Caco-2 (cell line): ENCODE measurements around the gene SIRT6. TPM values are rescaled to one million over a fixed set of nuclear protein-coding genes. Genes with fewer than 3 reads are reported as not detected.

Experiments used
- BruUV-seq: library from RNA; stranded (reverse); fragments of 400-500 nt; replicated peaks from 2 replicates; lab custom pipeline; 2021; lab: Mats Ljungman, UMichigan
- CTCF ChIA-PET: fragments of 300-600 bp; sonication (Branson Sonifier 250); formaldehyde crosslinking; loops from one replicate; lab custom pipeline; 2022; ENCODE audit warnings: antibody characterized with exemption; lab: Charles Lee
- POLR2A ChIA-PET: fragments of 300-600 bp; sonication (Branson Sonifier 250); formaldehyde crosslinking; loops from one replicate; lab custom pipeline; 2022; ENCODE audit warnings: antibody characterized with exemption; lab: Charles Lee
- DNase-seq, 2 experiments: peaks; one replicate each; pipeline versions ENCODE4 v3.0.0 to v3.0.0-alpha.2; 2020 to 2022
- H3K27me3 ChIP-seq: replicated peaks from 2 replicates; pipeline ENCODE4 v1.6.0; 2011; ENCODE audit warnings: low read length; ENCODE audit not compliant: control insufficient read depth, insufficient read depth
- H3K36me3 ChIP-seq: 2 replicates; pipeline ENCODE4 v1.5.1; 2011; ENCODE audit warnings: low read length; ENCODE audit not compliant: control insufficient read depth, insufficient read depth
- H3K4me1 ChIP-seq: fragments of 250-450 bp; sonication (Bioruptor Pico); 2 replicates; pipeline ENCODE4 v1.5.1; 2020; ENCODE audit warnings: mild to moderate bottlenecking
- H3K4me3 ChIP-seq: 2 replicates; pipeline ENCODE4 v1.5.1; 2011; ENCODE audit warnings: low read depth, mild to moderate bottlenecking, control low read depth, low read length
- H3K9me3 ChIP-seq: fragments of 250-450 bp; sonication (Bioruptor Pico); 2 replicates; pipeline ENCODE4 v1.5.1; 2020; ENCODE audit warnings: mild to moderate bottlenecking, moderate library complexity
- H3K27ac Mint-ChIP-seq: one replicate; pipeline ENCODE4 v1.8.0; 2022; ENCODE audit warnings: mixed read lengths; ENCODE audit not compliant: unreplicated experiment
- H3K27me3 Mint-ChIP-seq: one replicate; pipeline ENCODE4 v1.8.0; 2022; ENCODE audit warnings: mixed read lengths; ENCODE audit not compliant: insufficient read depth, unreplicated experiment
- H3K36me3 Mint-ChIP-seq: one replicate; pipeline ENCODE4 v1.8.0; 2022; ENCODE audit warnings: mild to moderate bottlenecking, mixed read lengths; ENCODE audit not compliant: insufficient read depth, unreplicated experiment
- H3K4me1 Mint-ChIP-seq: one replicate; pipeline ENCODE4 v1.8.0; 2022; ENCODE audit warnings: low read depth, mixed read lengths; ENCODE audit not compliant: unreplicated experiment
- H3K4me3 Mint-ChIP-seq: one replicate; pipeline ENCODE4 v1.8.0; 2022; ENCODE audit warnings: mild to moderate bottlenecking, moderate library complexity, mixed read lengths; ENCODE audit not compliant: unreplicated experiment
- H3K9me3 Mint-ChIP-seq: one replicate; pipeline ENCODE4 v1.8.0; 2022; ENCODE audit warnings: mixed read lengths; ENCODE audit not compliant: unreplicated experiment
- intact Hi-C: fragments of 100-400 bp; cut with micrococcal nuclease; formaldehyde crosslinking; loops from one replicate; pipeline ENCODE4 v1.10.0; 2022; ENCODE audit not compliant: unreplicated experiment
- total RNA-seq: library from RNA; stranded (reverse); gene quantifications from 2 replicates; pipeline ENCODE4 v1.2.3, GENCODE V29; 2022
- TF ChIP-seq, protein P1 (sequence below), 2 experiments: fragments of 200-600 bp in 1 of 2; IDR thresholded peaks; 1 replicate in 1 of 2; 2 replicates in 1 of 2; pipeline versions ENCODE4 v1.5.1 to v1.8.0; 2011 to 2022; ENCODE audit warnings: antibody characterized with exemption in 1 of 2, control low read depth in 1 of 2, inconsistent platforms in 1 of 2, low read depth in 1 of 2, low read length in 1 of 2, mild to moderate bottlenecking in 1 of 2, moderate library complexity in 1 of 2; ENCODE audit not compliant: insufficient read depth in 1 of 2, severe bottlenecking in 1 of 2, unreplicated experiment in 1 of 2

The SIRT6 gene
- total RNA-seq, 1 experiment from 2014 or later = 18.2 TPM

DNA sequence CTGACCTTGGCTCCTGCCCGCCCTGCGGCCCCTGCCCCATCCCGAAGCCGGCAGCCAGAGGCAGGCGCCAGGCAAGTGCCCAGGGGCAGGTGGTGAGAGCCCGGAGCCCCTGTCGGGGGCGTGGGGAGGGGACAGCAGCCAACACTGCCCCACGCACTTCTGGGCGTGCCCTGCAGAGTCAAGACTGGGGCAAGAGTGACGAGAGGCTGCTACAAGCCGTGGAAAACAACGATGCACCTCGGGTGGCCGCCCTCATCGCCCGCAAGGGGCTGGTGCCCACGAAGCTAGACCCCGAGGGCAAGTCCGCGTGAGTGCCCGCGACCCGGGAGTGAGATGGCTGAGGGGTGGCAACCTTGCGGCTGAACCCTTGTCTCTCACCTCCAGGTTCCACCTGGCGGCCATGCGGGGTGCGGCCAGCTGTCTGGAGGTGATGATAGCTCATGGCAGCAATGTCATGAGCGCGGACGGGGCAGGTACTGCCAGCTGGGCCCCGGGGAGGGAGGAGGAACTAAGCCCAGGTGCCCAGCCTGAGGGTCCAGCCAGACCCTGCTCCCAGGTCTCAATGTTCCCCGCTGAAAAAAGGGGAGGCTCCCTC is 17.4 kb upstream of the SIRT6 start:
- TF ChIP-seq, protein P1, sequence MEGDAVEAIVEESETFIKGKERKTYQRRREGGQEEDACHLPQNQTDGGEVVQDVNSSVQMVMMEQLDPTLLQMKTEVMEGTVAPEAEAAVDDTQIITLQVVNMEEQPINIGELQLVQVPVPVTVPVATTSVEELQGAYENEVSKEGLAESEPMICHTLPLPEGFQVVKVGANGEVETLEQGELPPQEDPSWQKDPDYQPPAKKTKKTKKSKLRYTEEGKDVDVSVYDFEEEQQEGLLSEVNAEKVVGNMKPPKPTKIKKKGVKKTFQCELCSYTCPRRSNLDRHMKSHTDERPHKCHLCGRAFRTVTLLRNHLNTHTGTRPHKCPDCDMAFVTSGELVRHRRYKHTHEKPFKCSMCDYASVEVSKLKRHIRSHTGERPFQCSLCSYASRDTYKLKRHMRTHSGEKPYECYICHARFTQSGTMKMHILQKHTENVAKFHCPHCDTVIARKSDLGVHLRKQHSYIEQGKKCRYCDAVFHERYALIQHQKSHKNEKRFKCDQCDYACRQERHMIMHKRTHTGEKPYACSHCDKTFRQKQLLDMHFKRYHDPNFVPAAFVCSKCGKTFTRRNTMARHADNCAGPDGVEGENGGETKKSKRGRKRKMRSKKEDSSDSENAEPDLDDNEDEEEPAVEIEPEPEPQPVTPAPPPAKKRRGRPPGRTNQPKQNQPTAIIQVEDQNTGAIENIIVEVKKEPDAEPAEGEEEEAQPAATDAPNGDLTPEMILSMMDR (IDR thresholded peaks at IDR 0.05; ENCODE audit: insufficient read depth in 1 of 2, low read depth in 1 of 2, low read length in 1 of 2, severe bottlenecking in 1 of 2, unreplicated experiment in 1 of 2) = peak; percentile 45 to 68
- Mint-ChIP-seq H3K27me3 (peaks cover 29% of the 10 kb centered on the region), H3K36me3 (peaks cover 12% of the 10 kb centered on the region), H3K27ac (no peak overlapping the region), H3K4me3 (no peak overlapping the region), H3K4me1 (peaks cover 11% of the 10 kb centered on the region), H3K9me3 (peaks cover 22% of the 10 kb centered on the region)
- Histone ChIP-seq H3K27me3 (peaks cover 2% of the 10 kb centered on the region; the same call in 1 of the 2 replicates), H3K4me1 (no peaks in the 10 kb centered on the region), H3K4me3 (no peak overlapping the region), H3K9me3 (no peaks in the 10 kb centered on the region), H3K36me3 (no peaks in the 10 kb centered on the region)
- ChIA-PET POLR2A (interaction anchor here (0.6 kb wide), 1 partner anchor 144 kb away, joined by 3 read pairs; the partner anchor contains the start of gene MPND), CTCF (interaction anchor here (0.6 to 1.0 kb wide), 3 partner anchors 18 to 229 kb away, joined by 3 to 5 read pairs (median 3); partner anchors contain the start of gene DAPK3)
- peak; percentile 55 to 63 for DNase-seq
- BruUV-seq = no TSS peak
- intact Hi-C loops = no loop called here

DNA sequence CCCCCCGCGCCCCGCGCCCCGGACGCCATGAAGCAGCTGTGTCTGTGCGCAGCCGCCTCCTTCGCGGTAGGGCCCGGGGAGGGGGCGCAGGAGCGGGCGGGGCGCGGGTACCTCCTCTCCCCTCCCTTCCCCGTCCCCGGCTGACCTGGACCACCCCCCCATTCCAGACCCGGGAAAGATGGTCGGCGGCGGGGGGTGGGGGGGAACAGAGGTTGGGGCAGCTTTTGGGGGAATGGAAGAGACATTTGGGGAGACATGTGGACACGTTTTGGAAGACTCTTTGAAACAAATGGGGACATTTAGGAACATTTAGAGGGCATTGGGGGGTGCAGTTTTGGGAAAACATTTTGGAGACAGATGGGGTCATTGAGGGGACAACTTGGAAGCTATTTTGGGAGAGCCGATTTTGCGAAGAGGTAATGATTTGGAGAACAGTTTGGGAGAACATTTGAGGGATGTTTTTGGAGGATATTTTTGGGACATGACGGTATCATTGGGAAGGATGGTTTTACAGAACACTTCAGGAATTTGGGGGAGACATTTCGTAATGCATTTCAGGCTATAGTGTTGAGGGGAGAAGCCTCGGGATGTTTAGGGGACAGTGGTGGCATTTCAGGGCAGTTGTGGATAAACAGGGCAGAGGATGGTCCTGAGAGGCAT is 16.2 kb upstream of the SIRT6 start:
- Mint-ChIP-seq H3K36me3 (peaks cover 12% of the 10 kb centered on the region), H3K4me1 (peaks cover 11% of the 10 kb centered on the region), H3K9me3 (peaks cover 22% of the 10 kb centered on the region), H3K4me3 (peak overlapping the region; percentile 10), H3K27ac (no peak overlapping the region), H3K27me3 (peaks cover 29% of the 10 kb centered on the region)
- DNase-seq = no peak
- Histone ChIP-seq H3K4me1 (no peaks in the 10 kb centered on the region), H3K36me3 (no peaks in the 10 kb centered on the region), H3K27me3 (peaks cover 2% of the 10 kb centered on the region; the same call in 1 of the 2 replicates), H3K9me3 (no peaks in the 10 kb centered on the region), H3K4me3 (peak overlapping the region; percentile 22; the same call in 1 of the 2 replicates)
- CTCF ChIA-PET = interaction anchor here (0.6 kb wide), 1 partner anchor 31 kb away, joined by 3 read pairs; no protein-coding TSS in a partner anchor
- POLR2A ChIA-PET = no interaction called here
- intact Hi-C loops = no loop called here
- TF ChIP-seq, protein P1 (IDR thresholded peaks at IDR 0.05; ENCODE audit: insufficient read depth in 1 of 2, low read depth in 1 of 2, low read length in 1 of 2, severe bottlenecking in 1 of 2, unreplicated experiment in 1 of 2) = no peak
- BruUV-seq = no TSS peak

DNA sequence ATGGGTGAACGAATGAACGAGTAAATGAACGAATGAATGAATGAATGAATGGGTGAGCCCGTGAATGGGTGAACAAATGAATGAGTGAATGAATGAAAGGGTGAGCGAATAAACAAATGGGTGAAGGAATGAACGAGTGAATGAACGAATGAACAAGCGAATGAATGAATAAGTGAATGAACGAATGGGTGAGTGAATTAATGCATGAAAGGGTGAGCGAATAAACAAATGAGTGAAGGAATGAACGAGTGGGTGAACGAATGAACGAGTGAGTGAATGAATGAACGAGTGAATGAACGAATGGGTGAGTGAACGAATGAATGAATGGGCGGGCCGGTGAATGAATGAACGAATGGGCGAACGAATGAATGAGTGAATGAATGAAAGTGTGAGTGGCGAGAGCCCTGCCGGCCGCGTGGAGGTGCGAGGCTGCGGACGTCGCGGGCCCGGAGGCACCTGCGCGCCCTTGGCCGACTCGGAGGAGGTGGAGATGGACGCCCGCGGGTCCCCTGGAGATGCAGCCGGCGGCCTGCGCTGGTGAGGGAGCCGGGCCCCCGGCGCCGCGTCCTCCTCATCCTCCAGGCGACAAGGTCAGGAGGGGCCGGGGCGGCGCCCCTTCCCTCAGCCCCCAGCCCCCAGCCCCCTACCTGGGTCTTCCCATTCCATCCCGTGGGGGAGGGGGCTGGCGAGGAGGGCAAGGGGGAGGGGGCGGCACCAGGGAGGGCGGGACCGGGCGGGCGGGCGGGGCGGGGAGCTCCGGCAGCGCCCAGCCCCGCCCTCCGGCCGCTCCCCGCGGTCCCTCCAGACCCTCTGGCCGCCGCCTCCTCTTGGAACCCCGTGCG is 15.5 kb upstream of the SIRT6 start:
- Histone ChIP-seq H3K9me3 (no peaks in the 10 kb centered on the region), H3K4me3 (peak overlapping the region; percentile 22), H3K27me3 (peaks cover 2% of the 10 kb centered on the region; the same call in 1 of the 2 replicates), H3K36me3 (no peaks in the 10 kb centered on the region), H3K4me1 (no peaks in the 10 kb centered on the region)
- TF ChIP-seq, protein P1 (IDR thresholded peaks at IDR 0.05; ENCODE audit: insufficient read depth in 1 of 2, low read depth in 1 of 2, low read length in 1 of 2, severe bottlenecking in 1 of 2, unreplicated experiment in 1 of 2) = no peak
- CTCF ChIA-PET = interaction anchor here (0.6 kb wide), 1 partner anchor 30 kb away, joined by 3 read pairs; no protein-coding TSS in a partner anchor
- H3K27ac Mint-ChIP-seq = no peak overlapping the region
- H3K27me3 Mint-ChIP-seq = peaks cover 32% of the 10 kb centered on the region
- H3K9me3 Mint-ChIP-seq = peaks cover 22% of the 10 kb centered on the region
- BruUV-seq = no TSS peak
- H3K4me1 Mint-ChIP-seq = peaks cover 11% of the 10 kb centered on the region
- peak overlapping the region; percentile 82 for H3K4me3 Mint-ChIP-seq
- H3K36me3 Mint-ChIP-seq = peaks cover 12% of the 10 kb centered on the region
- POLR2A ChIA-PET = no interaction called here
- intact Hi-C loops = no loop called here
- peak; percentile 42 to 47 for DNase-seq
